Measurements from ENCODE around the gene TBC1D14. TPM values are rescaled to one million over a fixed set of nuclear protein-coding genes. Genes with fewer than 3 reads are reported as not detected.

The TBC1D14 gene
- total RNA-seq, 1 donor from 2014 or later = 34.9 TPM

GRCh38 chr4:7051905-7052304 is 142.3 kb downstream of the TBC1D14 start:
- peaks cover 27% of the 10 kb centered on the region for H3K36me3 Mint-ChIP-seq (ENCODE audit: low read depth)

GRCh38 chr4:7052313-7052712 is 142.7 kb downstream of the TBC1D14 start:
- intact Hi-C loops (cut with micrococcal nuclease) = no loop called here

More at GRCh38 chr4:7051905-7052304, 142.3 kb downstream of the TBC1D14 start:
- no peak for DNase-seq (ENCODE audit: low spot score)
- intact Hi-C loops (cut with micrococcal nuclease) = no loop called here
- H3K9me3 Mint-ChIP-seq = no peaks in the 10 kb centered on the region
- no peak overlapping the region for H3K4me3 Mint-ChIP-seq (ENCODE audit: low read depth)
- no peak overlapping the region for H3K27ac Mint-ChIP-seq
- peaks cover 12% of the 10 kb centered on the region for H3K4me1 Mint-ChIP-seq (ENCODE audit: low read depth)
- H3K27me3 Mint-ChIP-seq (ENCODE audit: low read depth) = no peaks in the 10 kb centered on the region

DNA sequence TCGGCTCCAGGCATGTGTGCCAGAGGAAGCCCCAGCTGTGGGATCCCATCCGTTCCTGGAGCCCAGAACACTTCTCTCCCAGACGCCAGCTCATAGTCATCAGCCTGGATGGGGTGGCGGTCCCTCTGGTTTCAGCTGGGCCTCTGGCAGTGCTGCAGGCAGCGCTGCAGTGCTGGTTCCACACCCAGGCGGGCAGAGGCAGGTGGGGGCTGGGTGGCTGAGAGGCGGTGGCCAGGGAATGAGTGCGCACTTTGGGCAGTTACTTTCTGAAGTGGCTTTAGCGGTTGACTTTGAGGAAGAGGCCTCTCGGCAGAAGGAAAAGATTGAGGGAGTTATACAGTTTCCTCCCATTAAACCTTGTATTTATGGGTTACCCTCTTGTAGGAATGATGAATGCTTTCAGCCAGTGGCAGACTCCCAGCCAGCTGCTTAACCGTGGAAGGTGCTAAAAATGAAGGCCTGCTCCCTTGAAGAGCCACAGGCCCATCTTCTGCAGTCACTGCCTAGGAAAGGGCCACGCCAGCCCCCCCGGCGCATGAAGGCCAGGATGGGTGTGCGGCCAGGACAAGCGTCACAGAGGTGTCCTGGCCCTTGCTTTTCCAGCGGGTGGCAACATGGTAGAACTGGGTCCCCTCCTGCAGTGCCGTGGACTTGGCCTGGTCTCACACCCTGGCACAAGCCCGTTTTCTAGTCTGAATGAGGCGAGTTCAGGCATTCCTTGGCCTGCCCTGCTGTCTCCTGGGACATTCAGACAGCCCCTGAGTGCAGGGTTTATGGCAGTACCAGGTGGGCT is 143.5 kb downstream of the TBC1D14 start:
- no peak overlapping the region for H3K4me3 Mint-ChIP-seq (ENCODE audit: low read depth)
- H3K27me3 Mint-ChIP-seq (ENCODE audit: low read depth) = no peaks in the 10 kb centered on the region
- intact Hi-C loops (cut with micrococcal nuclease) = no loop called here
- no peaks in the 10 kb centered on the region for H3K9me3 Mint-ChIP-seq
- no peak for DNase-seq (ENCODE audit: low spot score)
- H3K4me1 Mint-ChIP-seq (ENCODE audit: low read depth) = peaks cover 7% of the 10 kb centered on the region
- peaks cover 32% of the 10 kb centered on the region for H3K36me3 Mint-ChIP-seq (ENCODE audit: low read depth)
- H3K27ac Mint-ChIP-seq = peak overlapping the region; percentile 38

More at GRCh38 chr4:7052313-7052712, 142.7 kb downstream of the TBC1D14 start:
- H3K9me3 Mint-ChIP-seq = no peaks in the 10 kb centered on the region
- peaks cover 9% of the 10 kb centered on the region for H3K4me1 Mint-ChIP-seq (ENCODE audit: low read depth)
- no peaks in the 10 kb centered on the region for H3K27me3 Mint-ChIP-seq (ENCODE audit: low read depth)
- H3K36me3 Mint-ChIP-seq (ENCODE audit: low read depth) = peaks cover 27% of the 10 kb centered on the region
- no peak for DNase-seq (ENCODE audit: low spot score)
- no peak overlapping the region for H3K27ac Mint-ChIP-seq
- H3K4me3 Mint-ChIP-seq (ENCODE audit: low read depth) = no peak overlapping the region

GRCh38 chr4:7054106-7054880 is 144.7 kb downstream of the TBC1D14 start:
- no peak overlapping the region for H3K27ac Mint-ChIP-seq
- no peaks in the 10 kb centered on the region for H3K9me3 Mint-ChIP-seq
- intact Hi-C loops (cut with micrococcal nuclease) = no loop called here
- H3K4me3 Mint-ChIP-seq (ENCODE audit: low read depth) = no peak overlapping the region
- peaks cover 7% of the 10 kb centered on the region for H3K4me1 Mint-ChIP-seq (ENCODE audit: low read depth)
- H3K36me3 Mint-ChIP-seq (ENCODE audit: low read depth) = peaks cover 41% of the 10 kb centered on the region
- H3K27me3 Mint-ChIP-seq (ENCODE audit: low read depth) = no peaks in the 10 kb centered on the region
- no peak for DNase-seq (ENCODE audit: low spot score)

DNA sequence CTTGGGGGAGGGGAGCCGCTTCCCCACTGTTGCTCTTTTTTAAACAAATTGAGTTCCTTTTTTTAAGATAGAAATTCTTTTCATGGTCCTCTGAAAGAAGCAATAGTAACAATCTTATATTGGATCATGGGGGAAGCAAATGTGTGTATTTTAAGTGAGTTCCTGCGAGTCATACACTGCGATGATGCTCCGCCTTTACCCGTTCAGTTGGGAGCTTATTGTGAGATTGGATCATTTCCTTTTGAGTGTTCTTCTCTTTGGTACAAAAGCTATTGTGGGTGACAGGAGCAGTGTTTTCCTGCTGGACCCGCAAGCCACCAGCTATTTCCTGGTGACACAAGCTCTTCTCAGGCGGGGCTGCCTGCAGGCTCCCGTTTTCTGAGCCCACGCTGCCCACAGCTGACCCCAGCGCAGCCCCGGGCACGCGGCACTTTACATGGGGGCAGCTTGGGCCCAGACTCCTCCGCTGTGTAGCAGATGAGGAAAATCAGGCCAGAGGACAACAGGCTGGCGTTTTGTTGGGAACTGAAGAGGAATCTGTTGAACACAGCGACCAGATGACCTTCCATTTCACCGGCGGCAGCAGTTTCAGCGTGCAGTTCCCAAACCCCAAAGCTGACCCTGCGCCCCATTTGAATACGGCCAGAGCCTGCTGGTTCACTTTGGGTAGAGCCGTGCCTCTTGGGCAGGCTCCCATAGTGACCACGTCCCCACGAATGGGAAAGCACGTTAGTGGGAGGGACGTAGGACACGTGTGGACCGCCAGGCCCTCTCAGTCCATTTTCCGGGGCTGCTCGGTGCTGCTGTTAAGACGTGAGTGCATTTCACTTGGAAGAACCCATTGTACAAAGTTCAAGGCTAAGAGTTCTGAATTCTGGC is 145.7 kb downstream of the TBC1D14 start:
- Mint-ChIP-seq H3K4me1 (ENCODE audit: low read depth) (peaks cover 7% of the 10 kb centered on the region), H3K4me3 (ENCODE audit: low read depth) (no peak overlapping the region), H3K36me3 (ENCODE audit: low read depth) (peaks cover 51% of the 10 kb centered on the region), H3K27ac (no peak overlapping the region), H3K9me3 (no peaks in the 10 kb centered on the region), H3K27me3 (ENCODE audit: low read depth) (no peaks in the 10 kb centered on the region)
- intact Hi-C loops (cut with micrococcal nuclease) = no loop called here
- no peak for DNase-seq (ENCODE audit: low spot score)

DNA sequence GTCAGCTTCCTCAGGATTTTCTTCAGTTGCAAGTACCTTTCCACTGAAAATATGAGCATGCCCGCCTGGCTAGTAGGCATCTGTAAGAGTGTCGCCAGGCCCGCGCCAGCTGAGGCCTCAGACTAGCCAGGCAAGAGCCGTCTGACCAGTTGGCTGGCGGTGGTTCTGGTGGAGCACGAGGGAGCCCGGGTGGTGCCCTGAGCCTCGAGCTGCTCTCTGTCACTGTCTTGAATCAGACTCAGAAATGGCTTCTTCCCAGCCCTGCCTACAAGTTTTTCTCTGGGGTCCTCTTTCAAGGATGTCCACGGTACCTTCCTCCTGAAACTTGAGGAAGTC is 146.3 kb downstream of the TBC1D14 start:
- H3K27me3 Mint-ChIP-seq (ENCODE audit: low read depth) = no peaks in the 10 kb centered on the region
- H3K4me1 Mint-ChIP-seq (ENCODE audit: low read depth) = peaks cover 7% of the 10 kb centered on the region
- intact Hi-C loops (cut with micrococcal nuclease) = no loop called here
- no peak overlapping the region for H3K4me3 Mint-ChIP-seq (ENCODE audit: low read depth)
- H3K27ac Mint-ChIP-seq = no peak overlapping the region
- DNase-seq (ENCODE audit: low spot score) = no peak
- no peaks in the 10 kb centered on the region for H3K9me3 Mint-ChIP-seq
- H3K36me3 Mint-ChIP-seq (ENCODE audit: low read depth) = peaks cover 56% of the 10 kb centered on the region

- no peaks in the 10 kb centered on the region for H3K27me3 Mint-ChIP-seq (ENCODE audit: low read depth)
- intact Hi-C loops (cut with micrococcal nuclease) = no loop called here
- H3K36me3 Mint-ChIP-seq (ENCODE audit: low read depth) = peaks cover 83% of the 10 kb centered on the region
- no peaks in the 10 kb centered on the region for H3K4me1 Mint-ChIP-seq (ENCODE audit: low read depth)
- no peak for DNase-seq (ENCODE audit: low spot score)
- no peak overlapping the region for H3K4me3 Mint-ChIP-seq (ENCODE audit: low read depth)
- H3K27ac Mint-ChIP-seq = peak overlapping the region; percentile 7
- H3K9me3 Mint-ChIP-seq = no peaks in the 10 kb centered on the region
Measured at GRCh38 chr4:7058792-7059191, 149.2 kb downstream of the TBC1D14 start.

- H3K4me1 Mint-ChIP-seq (ENCODE audit: low read depth) = peaks cover 3% of the 10 kb centered on the region
- no peak overlapping the region for H3K4me3 Mint-ChIP-seq (ENCODE audit: low read depth)
- no peaks in the 10 kb centered on the region for H3K27me3 Mint-ChIP-seq (ENCODE audit: low read depth)
- H3K27ac Mint-ChIP-seq = no peak overlapping the region
- peaks cover 81% of the 10 kb centered on the region for H3K36me3 Mint-ChIP-seq (ENCODE audit: low read depth)
- H3K9me3 Mint-ChIP-seq = no peaks in the 10 kb centered on the region
- intact Hi-C loops (cut with micrococcal nuclease) = no loop called here
- no peak for DNase-seq (ENCODE audit: low spot score)
Measured at GRCh38 chr4:7059662-7060061, 150.0 kb downstream of the TBC1D14 start.

DNA sequence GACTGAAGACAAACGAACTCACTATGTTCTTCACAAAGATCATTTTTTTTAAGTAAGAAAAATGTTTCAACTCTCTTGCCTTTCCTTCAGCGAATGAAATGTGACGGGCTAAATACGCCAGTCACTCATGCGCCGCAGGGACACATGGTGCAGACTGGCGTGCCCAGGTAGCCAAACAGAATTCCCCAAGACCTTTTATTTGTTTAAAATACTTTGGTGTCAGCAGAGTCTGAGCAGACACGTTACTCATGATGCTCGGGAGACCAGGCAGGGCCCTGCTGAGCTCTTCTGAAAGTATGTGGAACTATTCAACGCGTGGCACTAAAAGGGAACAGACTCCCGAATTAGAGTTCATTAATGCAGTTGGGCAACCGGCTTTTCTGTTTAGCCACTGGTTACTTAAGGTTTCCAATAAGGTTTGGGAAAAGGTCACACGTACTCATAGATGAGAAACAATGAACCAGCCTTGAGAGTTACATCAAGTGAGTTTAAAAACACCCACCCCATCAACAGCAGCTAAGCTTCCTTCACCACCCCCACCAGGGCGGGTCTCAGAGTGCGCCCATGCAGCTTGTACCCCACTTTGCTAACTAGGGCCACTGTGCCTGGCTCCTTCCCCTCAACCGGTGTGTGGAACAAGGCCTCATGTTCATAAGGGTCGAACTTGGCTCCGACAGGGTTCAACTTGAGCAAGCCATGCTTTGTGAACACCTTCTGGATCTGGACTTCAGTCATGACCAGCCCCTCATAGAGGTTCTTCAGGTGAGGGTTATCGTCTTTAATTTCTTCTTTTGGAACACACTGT is 150.9 kb downstream of the TBC1D14 start:
- Mint-ChIP-seq H3K9me3 (no peaks in the 10 kb centered on the region), H3K4me1 (ENCODE audit: low read depth) (peaks cover 8% of the 10 kb centered on the region), H3K36me3 (ENCODE audit: low read depth) (peaks cover 85% of the 10 kb centered on the region), H3K4me3 (ENCODE audit: low read depth) (no peak overlapping the region), H3K27ac (no peak overlapping the region), H3K27me3 (ENCODE audit: low read depth) (no peaks in the 10 kb centered on the region)
- intact Hi-C loops (cut with micrococcal nuclease) = no loop called here
- DNase-seq (ENCODE audit: low spot score) = no peak

- Mint-ChIP-seq H3K9me3 (no peaks in the 10 kb centered on the region), H3K27me3 (ENCODE audit: low read depth) (no peaks in the 10 kb centered on the region), H3K36me3 (ENCODE audit: low read depth) (peaks cover 87% of the 10 kb centered on the region), H3K27ac (no peak overlapping the region), H3K4me1 (ENCODE audit: low read depth) (peaks cover 15% of the 10 kb centered on the region), H3K4me3 (ENCODE audit: low read depth) (no peak overlapping the region)
- intact Hi-C loops (cut with micrococcal nuclease) = no loop called here
- no peak for DNase-seq (ENCODE audit: low spot score)
Measured at GRCh38 chr4:7061815-7062214, 152.2 kb downstream of the TBC1D14 start.

DNA sequence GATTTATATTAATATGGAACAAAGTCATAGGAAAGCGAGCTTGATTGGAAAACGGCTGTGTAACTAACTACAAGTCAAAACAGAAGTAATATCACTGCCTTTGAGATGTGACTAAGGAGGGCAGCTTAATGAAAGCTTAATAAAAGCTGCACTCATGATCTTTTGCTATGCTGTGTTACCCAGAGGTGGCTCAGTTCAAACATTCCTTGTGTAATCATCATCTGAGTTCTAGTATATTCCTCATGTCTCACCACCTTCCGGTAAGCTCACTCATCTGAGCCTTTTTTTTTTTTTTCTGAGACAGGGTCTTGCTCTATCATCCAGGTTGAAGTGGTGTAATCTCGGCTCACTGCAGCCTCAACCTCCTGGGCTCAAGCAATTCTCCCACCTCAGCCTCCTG is 153.2 kb downstream of the TBC1D14 start:
- intact Hi-C loops (cut with micrococcal nuclease) = no loop called here
- Mint-ChIP-seq H3K4me3 (ENCODE audit: low read depth) (no peak overlapping the region), H3K4me1 (ENCODE audit: low read depth) (peaks cover 20% of the 10 kb centered on the region), H3K9me3 (no peaks in the 10 kb centered on the region), H3K36me3 (ENCODE audit: low read depth) (peaks cover 90% of the 10 kb centered on the region), H3K27me3 (ENCODE audit: low read depth) (no peaks in the 10 kb centered on the region), H3K27ac (no peak overlapping the region)
- no peak for DNase-seq (ENCODE audit: low spot score)

DNA sequence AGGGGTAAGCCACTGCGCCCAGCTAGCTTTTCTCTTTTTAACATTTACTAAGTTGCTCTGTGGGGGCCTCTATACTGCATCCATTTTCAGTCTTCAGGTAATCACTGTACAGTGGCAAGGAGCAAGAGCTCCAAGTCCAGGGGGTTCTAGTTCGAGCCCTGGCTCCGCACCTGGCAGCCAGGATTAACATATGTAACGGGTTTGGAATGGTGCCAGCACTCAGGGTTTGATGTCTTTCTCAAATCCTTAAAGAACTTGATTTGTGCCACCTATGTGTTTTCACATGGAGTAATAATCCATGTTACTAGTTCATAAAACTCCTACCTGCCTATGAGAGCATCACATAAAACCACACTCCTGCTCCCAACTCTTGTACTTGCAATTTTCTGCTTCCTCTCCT is 153.7 kb downstream of the TBC1D14 start:
- Mint-ChIP-seq H3K9me3 (no peaks in the 10 kb centered on the region), H3K4me3 (ENCODE audit: low read depth) (no peak overlapping the region), H3K4me1 (ENCODE audit: low read depth) (peaks cover 21% of the 10 kb centered on the region), H3K27ac (no peak overlapping the region), H3K27me3 (ENCODE audit: low read depth) (no peaks in the 10 kb centered on the region), H3K36me3 (ENCODE audit: low read depth) (peaks cover 86% of the 10 kb centered on the region)
- DNase-seq (ENCODE audit: low spot score) = no peak
- intact Hi-C loops (cut with micrococcal nuclease) = no loop called here
